BLaER1 treated with 17β-estradiol and CSF1 and Interleukin-3, amounts not matched to agents 10 nM and 100 nM (cell line): ENCODE measurements around the gene GPAT2.
A peak's percentile ranks its signal among the peaks of the same experiment; 100 is the strongest.
"Not testable (repeated sequence)": the region's sequence is repeated elsewhere in the genome, so short reads cannot be mapped to it uniquely, and the experiment has no call there.

Experiments
- H3K27ac ChIP-seq, 11 experiments: shearing (Covaris generic); formaldehyde crosslinking; 2 replicates each; pipeline ENCODE4 v1.8.1; 2022
- H3K27me3 ChIP-seq, 11 experiments: shearing (Covaris generic); formaldehyde crosslinking; 2 replicates each; pipeline ENCODE4 v1.8.1; 2022
- H3K36me3 ChIP-seq, 11 experiments: shearing (Covaris generic); formaldehyde crosslinking; 2 replicates each; pipeline ENCODE4 v1.8.1; 2022
- H3K4me1 ChIP-seq, 10 experiments: shearing (Covaris generic); formaldehyde crosslinking; 2 replicates each; pipeline ENCODE4 v1.8.1; 2022
- H3K4me2 ChIP-seq, 11 experiments: shearing (Covaris generic); formaldehyde crosslinking; 2 replicates each; pipeline ENCODE4 v1.8.1; 2022
- H3K4me3 ChIP-seq, 10 experiments: shearing (Covaris generic); formaldehyde crosslinking; 2 replicates each; pipeline ENCODE4 v1.8.1; 2022
- H3K9ac ChIP-seq, 11 experiments: shearing (Covaris generic); formaldehyde crosslinking; 2 replicates each; pipeline ENCODE4 v1.8.1; 2022
- H3K9me3 ChIP-seq, 11 experiments: shearing (Covaris generic); formaldehyde crosslinking; replicated peaks in 1 of 11; 2 replicates each; pipeline ENCODE4 v1.8.1; 2022
- H4K20me1 ChIP-seq, 11 experiments: shearing (Covaris generic); formaldehyde crosslinking; 2 replicates each; pipeline ENCODE4 v1.8.1; 2022
- Cebpa-rat ChIP-seq, 11 experiments: shearing (Covaris generic); IDR thresholded peaks; 2 replicates each; pipeline ENCODE4 v1.8.1; 2022

Gene GPAT2, protein sequence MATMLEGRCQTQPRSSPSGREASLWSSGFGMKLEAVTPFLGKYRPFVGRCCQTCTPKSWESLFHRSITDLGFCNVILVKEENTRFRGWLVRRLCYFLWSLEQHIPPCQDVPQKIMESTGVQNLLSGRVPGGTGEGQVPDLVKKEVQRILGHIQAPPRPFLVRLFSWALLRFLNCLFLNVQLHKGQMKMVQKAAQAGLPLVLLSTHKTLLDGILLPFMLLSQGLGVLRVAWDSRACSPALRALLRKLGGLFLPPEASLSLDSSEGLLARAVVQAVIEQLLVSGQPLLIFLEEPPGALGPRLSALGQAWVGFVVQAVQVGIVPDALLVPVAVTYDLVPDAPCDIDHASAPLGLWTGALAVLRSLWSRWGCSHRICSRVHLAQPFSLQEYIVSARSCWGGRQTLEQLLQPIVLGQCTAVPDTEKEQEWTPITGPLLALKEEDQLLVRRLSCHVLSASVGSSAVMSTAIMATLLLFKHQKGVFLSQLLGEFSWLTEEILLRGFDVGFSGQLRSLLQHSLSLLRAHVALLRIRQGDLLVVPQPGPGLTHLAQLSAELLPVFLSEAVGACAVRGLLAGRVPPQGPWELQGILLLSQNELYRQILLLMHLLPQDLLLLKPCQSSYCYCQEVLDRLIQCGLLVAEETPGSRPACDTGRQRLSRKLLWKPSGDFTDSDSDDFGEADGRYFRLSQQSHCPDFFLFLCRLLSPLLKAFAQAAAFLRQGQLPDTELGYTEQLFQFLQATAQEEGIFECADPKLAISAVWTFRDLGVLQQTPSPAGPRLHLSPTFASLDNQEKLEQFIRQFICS

DNA sequence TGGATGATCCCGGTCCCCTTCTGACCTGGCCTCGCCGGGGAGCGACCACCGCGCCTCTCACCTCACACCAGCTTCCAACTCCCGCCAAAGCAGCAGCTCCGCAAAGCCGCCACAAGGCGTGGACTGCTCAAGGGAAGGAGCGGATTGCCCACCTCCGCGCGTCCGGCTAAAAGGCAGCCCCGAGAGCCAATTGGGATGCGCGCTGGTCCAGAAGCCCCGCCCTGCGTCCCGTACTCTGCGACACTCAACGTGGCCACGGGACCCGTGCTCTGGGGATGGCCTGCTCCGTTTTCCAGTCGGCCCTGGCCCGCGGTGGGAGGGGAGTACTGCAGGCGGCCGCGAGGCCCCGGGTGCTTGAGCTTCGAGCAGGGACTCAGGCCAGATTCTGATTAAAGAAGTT is at the start of gene GPAT2:
Gene GPAT2 (minus strand): TSS at position 125 of the 400 bp plus-strand sequence. CDS start 2,557 bp downstream, outside the sequence.
- H3K27me3 ChIP-seq, H3K4me2 ChIP-seq, H4K20me1 ChIP-seq, H3K9ac ChIP-seq, H3K36me3 ChIP-seq, H3K27ac ChIP-seq, H3K9me3 ChIP-seq, H3K4me1 ChIP-seq, H3K4me3 ChIP-seq: not testable (repeated sequence)

DNA sequence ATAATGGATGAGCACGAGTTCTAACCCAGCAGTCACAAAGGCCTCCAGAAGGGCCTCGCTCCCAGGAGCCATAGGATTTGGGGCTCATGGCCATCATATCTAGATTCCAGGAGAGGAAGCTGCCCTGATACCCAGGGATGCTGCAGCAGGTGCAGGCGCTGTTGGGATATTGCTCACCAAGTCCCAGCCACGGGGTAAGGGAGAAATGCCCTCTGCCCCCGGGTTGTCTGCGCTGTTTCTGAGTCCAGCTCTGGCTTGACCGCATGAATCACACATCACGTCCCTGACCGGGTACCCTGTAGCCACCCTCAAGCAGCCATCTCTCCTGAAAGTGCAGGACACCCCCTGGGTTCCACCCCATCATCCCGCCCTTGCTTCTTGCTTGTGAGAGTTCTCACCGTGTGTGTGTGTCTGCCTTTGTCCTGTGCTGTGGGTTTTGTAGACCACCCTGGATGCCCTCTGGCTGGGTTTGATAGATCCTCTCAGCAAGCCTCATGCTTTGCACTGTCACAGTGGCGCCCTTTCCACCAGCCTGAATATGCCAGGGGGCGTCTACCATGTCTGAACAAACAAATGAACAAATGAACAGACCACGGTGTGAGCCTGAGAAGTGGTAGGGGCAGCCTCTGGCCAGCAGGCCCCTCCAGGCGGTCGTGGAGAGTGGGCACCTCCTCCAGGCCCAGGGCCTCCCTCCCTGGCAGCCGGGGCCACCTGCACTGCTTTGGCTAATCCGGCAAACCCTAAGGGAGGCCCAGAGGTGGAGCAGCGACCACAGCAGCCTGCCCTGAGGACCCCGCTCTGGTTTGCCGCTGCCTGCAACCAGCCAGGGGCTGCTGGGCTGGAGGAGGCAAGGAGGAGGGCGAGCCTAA is 49.5 kb upstream of the GPAT2 start:
- Histone ChIP-seq H3K27ac (peak overlapping the region in 4 of 11 experiments; percentile 14 to 35 (median 20); a peak in 6 of 22 replicates), H3K4me1 (peaks cover 30 to 45% (median 40%) of the 10 kb centered on the region in 10 experiments), H3K27me3 (no peaks in the 10 kb centered on the region), H3K36me3 (no peaks in the 10 kb centered on the region), H3K9me3 (peaks cover 0 to 8% (median 0%) of the 10 kb centered on the region in 11 experiments; a peak in 3 of 22 replicates), H4K20me1 (no peaks in the 10 kb centered on the region), H3K9ac (peak overlapping the region in 5 of 11 experiments; percentile 13 to 63 (median 24); a peak in 4 of 22 replicates), H3K4me2 (peak overlapping the region; percentile 70 to 93 (median 85)), H3K4me3 (no peak overlapping the region; a peak in 1 of 20 replicates)
- TF ChIP-seq Cebpa-rat (IDR thresholded peaks at IDR 0.05), result no peak

DNA sequence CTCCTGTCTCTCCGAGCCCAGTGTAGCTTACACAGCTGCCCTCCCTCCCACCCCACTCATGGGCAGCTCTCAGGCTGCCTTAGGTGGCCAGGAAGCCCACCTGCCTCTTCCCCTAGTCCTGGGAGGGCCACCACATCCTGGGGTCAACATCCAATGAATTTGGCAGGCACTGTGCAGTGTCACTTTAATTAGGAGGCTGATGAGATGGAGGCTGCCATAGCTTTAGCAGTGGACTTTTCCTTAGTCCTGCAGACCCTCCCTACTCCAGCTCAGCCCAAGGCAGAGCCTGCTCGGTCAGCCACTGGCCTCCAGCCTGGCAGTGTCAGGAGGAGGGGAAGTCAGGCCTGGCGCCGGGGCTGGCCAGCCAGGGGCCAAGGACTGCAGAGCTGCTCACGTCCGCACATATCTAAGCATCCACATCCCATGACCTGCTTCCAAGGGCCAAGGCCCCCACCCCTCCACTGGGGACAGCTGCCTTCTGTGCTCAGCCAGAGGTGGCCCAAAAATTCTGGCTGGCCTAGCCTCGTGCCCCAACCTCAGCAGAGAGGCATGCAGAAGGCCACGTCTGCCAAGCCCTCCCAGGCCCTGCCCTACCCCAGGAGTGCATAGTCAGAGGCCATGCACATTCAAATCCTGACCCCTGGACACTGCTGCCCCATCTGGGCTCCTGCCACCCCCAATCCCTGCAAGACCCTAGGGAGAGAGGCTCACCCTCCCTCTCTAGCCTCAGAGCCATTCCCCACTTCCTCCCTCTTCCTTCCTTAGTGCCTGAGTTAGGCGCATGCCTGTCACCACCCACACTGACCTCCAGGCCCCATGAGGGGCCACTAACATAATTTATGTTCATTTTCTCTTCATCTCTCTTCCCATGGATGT is 48.6 kb upstream of the GPAT2 start:
- peak overlapping the region in 2 of 11 experiments; percentile 13 to 48; a peak in 1 of 22 replicates for H3K27ac ChIP-seq
- H3K4me1 ChIP-seq, result peaks cover 30 to 45% (median 40%) of the 10 kb centered on the region in 10 experiments
- H3K9ac ChIP-seq, result no peak overlapping the region; a peak in 1 of 22 replicates
- H3K9me3 ChIP-seq, result peaks cover 0 to 8% (median 0%) of the 10 kb centered on the region in 11 experiments; a peak in 3 of 22 replicates
- no peak for TF ChIP-seq Cebpa-rat (IDR thresholded peaks at IDR 0.05)
- peak overlapping the region; percentile 70 to 93 (median 85) for H3K4me2 ChIP-seq
- no peaks in the 10 kb centered on the region for H3K27me3 ChIP-seq
- no peaks in the 10 kb centered on the region for H3K36me3 ChIP-seq
- H4K20me1 ChIP-seq, result no peaks in the 10 kb centered on the region
- H3K4me3 ChIP-seq, result peak overlapping the region in 1 of 10 experiments; percentile 16; a peak in 1 of 20 replicates

DNA sequence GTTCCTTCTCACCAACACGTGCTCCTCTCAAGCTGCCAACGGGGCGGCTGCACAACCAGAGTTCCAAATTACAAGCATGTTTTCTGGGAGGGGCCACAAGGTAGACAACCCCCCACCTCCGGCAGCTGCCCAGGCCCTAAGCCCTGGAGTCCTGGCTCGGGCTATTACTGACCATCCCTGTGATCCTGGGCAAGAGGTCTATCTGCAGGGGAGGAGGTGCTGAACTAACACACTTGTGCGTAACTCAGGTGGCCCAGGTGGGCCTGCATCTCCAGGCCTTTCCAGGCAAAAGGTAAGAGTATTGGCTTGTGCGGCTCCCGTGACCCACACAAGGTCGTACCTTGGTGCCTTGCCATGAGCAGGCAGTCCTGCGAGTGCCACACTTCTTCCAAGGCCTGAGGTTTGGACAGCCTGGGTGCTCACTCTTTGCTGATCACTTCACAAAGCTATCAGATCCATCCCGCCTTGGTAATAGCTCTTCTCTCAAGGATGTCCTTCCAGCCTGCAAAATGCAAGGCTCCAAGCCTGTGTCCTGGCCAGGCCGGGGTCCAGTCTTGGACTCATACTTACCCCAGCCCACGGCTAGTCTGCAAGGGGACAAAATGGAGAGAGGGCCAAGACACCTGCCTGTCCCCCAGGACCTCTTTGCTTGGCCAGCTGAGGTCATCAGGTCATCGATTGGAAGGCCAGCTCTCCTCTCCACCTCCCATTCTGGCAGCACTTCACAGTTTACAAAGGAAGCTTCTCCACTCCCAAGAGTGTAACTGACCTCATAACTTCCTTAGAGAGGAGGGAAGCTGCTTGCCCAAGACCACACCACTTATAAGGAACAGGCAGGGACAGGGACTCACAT is 47.7 kb upstream of the GPAT2 start:
- Histone ChIP-seq H3K27ac (peak overlapping the region in 1 of 11 experiments; percentile 2; a peak in 1 of 22 replicates), H3K4me1 (peaks cover 30 to 42% (median 39%) of the 10 kb centered on the region in 10 experiments), H4K20me1 (no peaks in the 10 kb centered on the region), H3K4me3 (no peak overlapping the region), H3K36me3 (no peaks in the 10 kb centered on the region), H3K9ac (no peak overlapping the region), H3K27me3 (no peaks in the 10 kb centered on the region), H3K9me3 (peaks cover 0 to 9% (median under 1%) of the 10 kb centered on the region in 11 experiments; a peak in 9 of 22 replicates), H3K4me2 (peak overlapping the region; percentile 30 to 93 (median 82); a peak in 21 of 22 replicates)
- no peak for TF ChIP-seq Cebpa-rat (IDR thresholded peaks at IDR 0.05)

DNA sequence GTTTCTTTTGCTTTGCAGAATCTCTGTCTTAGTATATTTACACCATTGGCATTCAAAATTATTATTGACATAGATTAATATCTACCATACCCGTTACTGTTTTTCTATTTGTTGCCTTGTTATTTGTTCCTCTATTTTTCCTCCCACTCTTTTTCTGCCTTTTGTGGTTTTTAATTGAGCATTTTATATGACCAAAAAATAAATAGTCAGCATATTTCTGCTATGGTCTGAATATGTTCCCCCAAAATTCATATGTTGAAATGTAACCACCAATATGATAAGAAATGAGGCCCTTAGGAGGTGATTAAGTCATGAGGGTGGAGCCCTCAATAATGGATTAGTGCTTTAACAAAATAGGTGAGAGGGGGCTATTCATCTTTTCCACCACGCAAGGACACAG is 46.3 kb upstream of the GPAT2 start:
- no peak for TF ChIP-seq Cebpa-rat (IDR thresholded peaks at IDR 0.05)
- Histone ChIP-seq H3K36me3 (no peaks in the 10 kb centered on the region), H3K27me3 (no peaks in the 10 kb centered on the region), H3K9ac (no peak overlapping the region), H3K9me3 (peaks cover 10 to 22% (median 14%) of the 10 kb centered on the region in 11 experiments; a peak in 21 of 22 replicates), H3K27ac (no peak overlapping the region), H3K4me1 (peaks cover 30 to 41% (median 37%) of the 10 kb centered on the region in 10 experiments), H4K20me1 (no peaks in the 10 kb centered on the region), H3K4me2 (no peak overlapping the region), H3K4me3 (no peak overlapping the region)

DNA sequence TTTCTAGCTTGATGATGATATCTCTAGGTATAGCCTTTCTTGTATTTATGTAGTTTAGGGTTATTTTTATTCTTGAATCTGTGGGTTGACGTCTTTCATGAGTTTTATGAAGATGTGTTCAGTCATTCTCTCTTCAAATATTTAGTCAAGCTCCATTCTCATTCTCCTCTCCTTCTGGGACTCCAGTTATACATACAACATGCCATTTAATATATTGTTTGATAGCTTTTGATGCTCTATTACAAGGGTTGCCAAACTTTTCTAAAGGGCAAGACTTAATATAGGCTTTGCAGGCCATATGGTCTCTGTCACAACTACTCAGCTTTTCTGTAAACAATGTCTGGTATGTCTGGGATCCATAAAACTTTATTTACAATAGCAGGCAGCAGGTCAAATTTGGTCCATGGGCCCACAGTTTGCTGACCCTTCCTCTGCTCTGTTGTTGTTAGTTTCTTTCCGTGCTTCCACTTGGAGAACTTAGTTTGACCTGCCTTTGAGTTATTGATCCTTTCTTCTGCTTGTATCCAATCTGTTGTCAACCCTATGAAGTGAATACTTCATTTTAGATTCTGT is 40.6 kb upstream of the GPAT2 start:
- Histone ChIP-seq H3K4me2 (no peak overlapping the region), H3K9ac (no peak overlapping the region), H3K4me1 (no peaks in the 10 kb centered on the region), H3K27me3 (no peaks in the 10 kb centered on the region), H3K36me3 (no peaks in the 10 kb centered on the region), H4K20me1 (no peaks in the 10 kb centered on the region), H3K9me3 (peaks cover 18 to 28% (median 24%) of the 10 kb centered on the region in 11 experiments), H3K27ac (no peak overlapping the region), H3K4me3 (no peak overlapping the region)
- no peak for TF ChIP-seq Cebpa-rat (IDR thresholded peaks at IDR 0.05)

DNA sequence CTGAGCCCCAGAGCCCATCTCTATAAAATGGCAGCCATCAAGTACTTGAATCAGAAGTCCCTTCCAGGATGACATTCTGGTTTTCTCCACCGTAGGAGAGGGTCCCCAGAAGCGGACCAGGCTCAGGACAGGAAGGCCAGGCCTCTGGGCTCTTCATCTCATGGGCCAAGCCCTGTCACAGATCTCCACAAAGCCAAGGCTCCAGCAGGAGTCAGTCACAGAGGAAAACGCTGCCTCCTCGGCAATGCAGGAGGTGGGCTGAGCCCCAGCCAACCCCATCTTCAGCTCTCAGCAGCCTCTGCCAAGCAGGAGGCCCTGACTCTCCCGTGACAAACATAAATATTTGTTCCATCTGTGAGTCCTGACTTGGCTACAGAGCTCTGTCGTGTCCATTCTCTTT is 39.4 kb upstream of the GPAT2 start:
- H3K4me2 ChIP-seq, result no peak overlapping the region

More for the DNA sequence above, 39.4 kb upstream of the GPAT2 start:
- H4K20me1 ChIP-seq, result no peaks in the 10 kb centered on the region
- no peak overlapping the region for H3K4me3 ChIP-seq
- H3K9me3 ChIP-seq, result peaks cover 18 to 28% (median 24%) of the 10 kb centered on the region in 11 experiments
- no peaks in the 10 kb centered on the region for H3K36me3 ChIP-seq
- 0 out of 20 replicates have a peak, but pooled peaks cover 0 to 3% (median 0%) of the 10 kb centered on the region in 10 experiments for H3K4me1 ChIP-seq
- H3K9ac ChIP-seq, result no peak overlapping the region
- H3K27me3 ChIP-seq, result no peaks in the 10 kb centered on the region
- TF ChIP-seq Cebpa-rat (IDR thresholded peaks at IDR 0.05), result no peak
- H3K27ac ChIP-seq, result no peak overlapping the region
